ENCODE measurements around the gene KREMEN1.
"Not testable (repeated sequence)": the region's sequence is repeated elsewhere in the genome, so short reads cannot be mapped to it uniquely, and the experiment has no call there.

Gene KREMEN1

GRCh38 chr22:29072979-29073617 lies at the start of gene KREMEN1:
Gene KREMEN1 (plus strand): TSS chr22:29073035. CDS start chr22:29073131, 96 bp downstream.
- no peak for DNase-seq

GRCh38 chr22:29023172-29023796 lies 49.6 kb upstream of the KREMEN1 start:
- no peak for DNase-seq

- no peak for DNase-seq
Measured at GRCh38 chr22:29026579-29026978, 46.3 kb upstream of the KREMEN1 start.

GRCh38 chr22:29028468-29028867 lies 44.4 kb upstream of the KREMEN1 start:
- no peak for DNase-seq

- no peak for DNase-seq
Measured at GRCh38 chr22:29029202-29030000, 43.4 kb upstream of the KREMEN1 start.

- no peak for DNase-seq
Measured at GRCh38 chr22:29030016-29030617, 42.7 kb upstream of the KREMEN1 start.

GRCh38 chr22:29030618-29031226 lies 42.1 kb upstream of the KREMEN1 start:
- peak; percentile 43 for DNase-seq

- DNase-seq, result peak; percentile 61
Measured at GRCh38 chr22:29031227-29032011, 41.4 kb upstream of the KREMEN1 start.

- peak; percentile 36 for DNase-seq
Measured at GRCh38 chr22:29032014-29032475, 40.8 kb upstream of the KREMEN1 start.

GRCh38 chr22:29032584-29032983 lies 40.3 kb upstream of the KREMEN1 start:
- no peak for DNase-seq

GRCh38 chr22:29037340-29037932 lies 35.4 kb upstream of the KREMEN1 start:
- DNase-seq, result no peak

- no peak for DNase-seq
Measured at GRCh38 chr22:29039148-29039547, 33.7 kb upstream of the KREMEN1 start.

- DNase-seq, result not testable (repeated sequence)
Measured at GRCh38 chr22:29039684-29040083, 33.2 kb upstream of the KREMEN1 start.

- DNase-seq, result peak; percentile 29
Measured at GRCh38 chr22:29040385-29041275, 32.2 kb upstream of the KREMEN1 start.

GRCh38 chr22:29041408-29041807 lies 31.4 kb upstream of the KREMEN1 start:
- no peak for DNase-seq

- no peak for DNase-seq
Measured at GRCh38 chr22:29043906-29044575, 28.8 kb upstream of the KREMEN1 start.

- no peak for DNase-seq
Measured at GRCh38 chr22:29044657-29045176, 28.1 kb upstream of the KREMEN1 start.

- DNase-seq, result no peak
Measured at GRCh38 chr22:29048822-29049654, 23.8 kb upstream of the KREMEN1 start.
